GM21528 (cell line): ENCODE measurements around the gene RASGRF2.
"Not testable (repeated sequence)": the region's sequence is repeated elsewhere in the genome, so short reads cannot be mapped to it uniquely, and the experiment has no call there.

Source experiments
- ATAC-seq: cut with Tn5 transposase; IDR thresholded peaks from one replicate; pipeline ENCODE4 v1.9.1; 2021; ENCODE audit warnings: mild to moderate bottlenecking, moderate library complexity; ENCODE audit not compliant: unreplicated experiment, low FRiP score

RASGRF2 gene

GRCh38 chr5:81253875-81254274, 293.7 kb downstream of the RASGRF2 start:
- no peak for ATAC-seq

- no peak for ATAC-seq
Measured at GRCh38 chr5:81254886-81255559, 294.9 kb downstream of the RASGRF2 start.

GRCh38 chr5:81256766-81257165, 296.6 kb downstream of the RASGRF2 start:
- no peak for ATAC-seq

GRCh38 chr5:81262796-81263195, 302.6 kb downstream of the RASGRF2 start:
- ATAC-seq, result not testable (repeated sequence)

GRCh38 chr5:81265101-81265500, 304.9 kb downstream of the RASGRF2 start:
- no peak for ATAC-seq

- no peak for ATAC-seq
Measured at GRCh38 chr5:81268521-81269196, 308.5 kb downstream of the RASGRF2 start.

GRCh38 chr5:81269751-81270393, 309.7 kb downstream of the RASGRF2 start:
- no peak for ATAC-seq

- ATAC-seq, result not testable (repeated sequence)
Measured at GRCh38 chr5:81270394-81271027, 310.3 kb downstream of the RASGRF2 start.
